HS-5 (cell line): ENCODE data around the gene KRTDAP.
A peak's percentile ranks its signal among the peaks of the same experiment; 100 is the strongest.

Source experiments
- DNase-seq: peaks from one replicate; pipeline ENCODE4 v3.0.0-alpha.2; 2012; ENCODE audit warnings: low read depth

KRTDAP gene, protein sequence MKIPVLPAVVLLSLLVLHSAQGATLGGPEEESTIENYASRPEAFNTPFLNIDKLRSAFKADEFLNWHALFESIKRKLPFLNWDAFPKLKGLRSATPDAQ

DNA sequence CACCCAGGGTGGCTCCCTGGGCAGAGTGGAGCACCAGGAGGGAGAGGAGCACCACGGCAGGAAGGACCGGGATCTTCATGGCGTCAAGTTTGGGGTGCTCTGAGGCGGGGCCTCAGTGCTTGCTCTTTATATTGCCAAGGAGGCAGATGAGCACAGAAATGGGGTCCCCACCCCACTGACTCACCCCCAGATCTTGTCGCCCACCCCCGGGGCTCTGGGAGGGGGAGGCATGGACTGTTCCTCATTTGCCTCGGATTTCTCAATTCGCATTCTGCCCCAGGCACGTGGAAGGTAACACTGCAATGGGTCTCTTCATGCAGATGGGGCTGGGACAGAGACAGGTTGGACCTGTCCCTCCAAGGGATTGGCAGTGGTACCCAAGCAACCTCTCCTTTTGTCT lies at the start of gene KRTDAP:
TSS of gene KRTDAP (minus strand) at position 101 of the 400 bp plus-strand sequence. CDS start at position 79, 22 bp downstream.
- no peak for DNase-seq

- DNase-seq = no peak
These were observed 49.6 kb upstream of the KRTDAP start for GRCh38 chr19:35539850-35540249.

DNA sequence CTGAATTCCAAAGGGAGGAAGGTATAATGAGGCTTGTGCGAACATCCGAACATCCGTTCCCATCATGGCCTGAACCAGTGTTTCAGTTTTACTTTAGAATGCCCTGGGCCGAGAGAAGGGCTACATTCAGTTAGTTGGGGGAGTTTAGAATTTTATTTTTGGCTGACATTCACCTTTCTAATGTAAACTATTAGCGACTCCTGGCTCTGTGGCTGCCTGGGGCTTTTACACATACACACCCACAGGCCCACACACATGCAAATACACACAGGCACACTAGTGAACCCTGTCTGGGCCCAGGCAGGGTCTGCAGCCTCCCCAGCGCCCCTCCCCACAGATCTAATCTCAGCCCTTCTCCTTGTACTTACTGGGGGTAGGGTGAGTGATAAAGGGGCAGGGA lies 49.0 kb upstream of the KRTDAP start:
- no peak for DNase-seq

- no peak for DNase-seq
These were observed 44.7 kb upstream of the KRTDAP start for GRCh38 chr19:35534803-35535480.

- no peak for DNase-seq
These were observed 43.6 kb upstream of the KRTDAP start for GRCh38 chr19:35533822-35534392.

- DNase-seq = no peak
These were observed 43.0 kb upstream of the KRTDAP start, which contains the start of gene GAPDHS for GRCh38 chr19:35533201-35533821. Gene GAPDHS, plus strand, starts transcription at chr19:35533456. Its CDS starts 72 bp downstream, at chr19:35533528.

DNA sequence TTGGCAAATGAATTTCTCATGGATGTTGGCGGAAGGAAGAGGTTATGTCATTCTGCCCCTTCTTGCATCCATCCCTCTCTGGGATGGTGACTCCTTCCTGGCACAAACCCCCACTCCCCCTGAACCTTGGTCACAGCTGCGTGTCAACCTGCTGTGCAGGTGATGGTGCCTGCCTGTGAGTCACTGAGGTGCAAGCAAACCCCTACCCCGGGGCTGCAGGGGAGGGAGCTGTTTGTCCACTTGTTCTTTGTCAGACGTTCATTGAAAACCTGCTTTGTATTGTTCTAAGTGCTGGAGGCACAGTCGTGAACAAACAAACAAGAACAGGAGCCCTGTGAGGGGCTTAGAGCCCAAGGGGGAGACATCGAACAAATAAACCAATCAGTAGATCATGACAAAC lies 41.0 kb upstream of the KRTDAP start:
- no peak for DNase-seq

DNA sequence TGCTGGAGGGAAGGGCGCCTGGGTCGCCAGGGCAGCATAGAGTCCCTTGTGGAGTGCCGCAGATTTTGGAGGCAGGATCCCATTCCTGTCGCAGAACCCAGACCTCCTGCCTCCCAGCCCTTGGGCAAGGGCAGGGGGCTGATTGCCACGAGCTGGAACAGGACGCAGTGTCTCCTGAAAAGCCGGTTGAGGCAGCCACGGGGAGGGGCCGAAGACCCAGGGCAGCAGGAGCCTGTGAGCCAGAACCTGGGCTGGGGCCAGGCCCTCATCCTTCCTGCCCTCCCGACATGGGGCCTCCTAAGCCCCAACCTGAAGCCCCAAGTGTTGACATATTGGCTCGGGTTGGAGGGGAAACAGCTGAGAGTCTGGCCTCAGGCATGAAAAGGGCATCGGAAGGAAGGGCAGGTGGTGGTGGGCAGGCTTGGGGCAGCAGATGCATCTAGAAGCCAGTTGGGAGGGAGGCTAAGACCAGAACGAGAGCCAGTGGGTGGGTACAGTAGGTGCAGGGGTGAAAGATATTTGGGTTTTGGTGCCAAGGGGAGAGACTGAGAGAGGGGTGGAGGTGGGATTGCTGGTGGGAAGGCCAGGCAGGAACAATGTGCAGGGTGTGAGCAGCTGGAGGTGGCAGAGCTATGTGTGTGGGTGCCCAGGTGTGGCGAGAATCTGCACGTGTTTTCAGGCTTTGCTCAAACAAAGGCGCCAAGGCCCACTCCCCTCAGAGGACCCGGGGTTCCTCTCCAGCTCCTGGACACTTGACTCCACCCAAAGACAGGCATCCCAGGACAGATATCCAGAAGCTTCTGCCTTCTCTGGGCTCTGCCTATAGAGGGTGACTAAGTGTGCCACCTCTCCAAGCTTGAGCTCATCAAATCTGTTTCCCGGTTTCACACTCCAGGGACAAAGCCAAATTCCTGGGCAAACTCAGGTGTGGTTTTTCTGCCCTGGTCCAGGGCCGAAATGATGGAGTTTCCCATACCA lies 39.3 kb upstream of the KRTDAP start:
- no peak for DNase-seq

DNA sequence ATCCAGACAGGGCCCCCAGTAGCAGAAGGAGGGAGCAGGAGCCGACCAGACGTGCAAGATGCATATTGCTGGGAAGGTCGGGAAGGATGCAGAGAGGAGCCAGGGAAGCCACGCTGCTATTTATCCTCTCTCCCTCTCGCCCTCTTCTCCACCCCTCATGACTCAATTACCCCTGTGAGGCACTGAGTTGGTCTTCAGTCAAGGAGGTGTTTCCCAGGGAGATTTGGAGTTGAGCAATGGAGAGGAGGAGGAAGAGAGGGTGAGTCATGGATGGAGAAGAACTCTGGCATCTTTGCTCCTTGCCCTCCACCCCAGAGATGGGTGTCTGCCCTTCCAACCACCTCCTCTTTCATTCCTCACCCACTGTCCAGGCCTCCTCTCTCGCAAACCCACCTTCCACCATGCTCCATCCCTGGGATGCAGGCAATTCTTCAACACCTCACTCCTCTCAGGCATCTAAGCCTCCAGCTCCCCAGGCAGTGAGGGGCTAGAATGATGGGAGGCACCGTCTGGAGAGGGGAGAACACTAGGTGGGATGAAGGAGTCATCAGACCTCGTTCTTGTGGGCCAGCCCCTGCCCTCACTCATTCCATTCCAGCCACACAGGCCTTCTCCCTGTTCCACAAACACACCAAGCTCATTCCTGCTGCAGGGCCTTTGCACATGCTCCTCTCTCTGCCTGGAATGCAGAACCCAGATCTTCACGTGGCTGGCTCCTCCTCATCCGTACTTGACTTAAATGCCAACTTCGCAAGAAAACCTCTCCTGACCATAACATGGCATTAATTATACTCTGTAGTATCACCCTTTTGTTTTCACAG lies 38.2 kb upstream of the KRTDAP start, which contains the start of gene SBSN:
TSS of gene SBSN (minus strand) at position 94 of the 821 bp plus-strand sequence. CDS start at position 64, 30 bp downstream.
- DNase-seq = peak; percentile 53

GRCh38 chr19:35525873-35526272 lies 35.6 kb upstream of the KRTDAP start:
- DNase-seq = no peak

DNA sequence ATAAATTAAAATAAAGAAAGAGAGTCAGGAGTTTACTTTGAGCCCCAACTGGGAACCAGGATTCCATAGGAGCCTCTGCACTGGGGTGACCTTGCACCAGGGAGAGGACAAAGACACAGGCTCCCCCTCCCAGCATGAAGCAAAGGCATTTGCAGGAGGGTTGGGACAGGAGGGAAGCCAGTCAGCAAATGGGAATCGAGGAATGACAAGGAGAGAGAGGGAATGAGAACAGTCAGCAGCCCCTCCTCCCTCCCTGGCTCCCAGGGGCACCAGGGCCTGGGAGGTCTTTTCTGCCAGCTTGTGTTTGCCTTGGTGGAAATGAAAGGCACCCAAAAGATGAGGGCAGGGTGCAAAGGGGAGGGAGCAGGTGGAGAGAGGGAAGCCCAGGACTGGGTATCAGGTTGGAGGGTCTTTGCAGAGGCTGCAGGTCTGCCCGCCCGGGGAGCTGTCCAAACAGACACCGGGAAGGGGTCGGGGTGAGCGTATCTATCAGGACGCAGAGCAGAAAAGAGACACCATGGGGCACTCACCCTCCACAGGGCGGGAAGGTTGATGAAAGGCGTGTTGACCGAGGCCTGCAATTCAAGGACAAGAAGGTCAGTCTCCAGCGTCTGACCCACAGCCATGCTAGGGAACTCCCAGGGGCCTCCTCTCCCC lies 34.0 kb upstream of the KRTDAP start:
- no peak for DNase-seq

- DNase-seq = no peak
These were observed 32.6 kb upstream of the KRTDAP start for GRCh38 chr19:35522745-35523327.

DNA sequence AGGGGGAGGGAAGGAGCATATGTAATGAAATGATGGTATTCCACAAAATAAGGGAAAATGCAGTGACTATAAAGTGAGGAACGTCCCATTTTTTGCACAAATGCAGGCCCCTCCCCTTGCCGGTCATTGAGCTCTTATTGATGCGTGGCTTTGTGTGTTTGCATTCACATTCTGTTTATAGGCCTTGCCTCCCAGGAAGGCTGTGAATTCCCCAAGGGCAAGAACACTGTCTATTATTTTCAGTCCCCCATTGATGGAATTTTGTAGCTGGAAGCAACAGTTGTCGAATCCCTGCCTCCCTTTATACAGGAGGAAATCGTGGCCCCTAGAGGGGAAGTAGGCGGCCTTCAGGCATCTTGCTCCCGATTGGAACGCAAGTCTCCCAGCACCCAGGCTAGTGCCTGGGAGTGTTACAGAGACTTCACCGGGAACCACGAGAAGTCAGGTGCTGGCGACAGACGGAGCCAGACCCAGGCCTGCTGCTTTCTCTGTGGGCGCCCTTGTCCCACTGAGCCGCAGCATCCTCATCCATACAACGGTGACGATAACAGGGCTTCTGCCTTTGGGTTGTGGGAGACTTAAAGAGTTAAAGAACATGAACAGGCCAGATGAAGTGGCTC lies 31.0 kb upstream of the KRTDAP start:
- DNase-seq = no peak

DNA sequence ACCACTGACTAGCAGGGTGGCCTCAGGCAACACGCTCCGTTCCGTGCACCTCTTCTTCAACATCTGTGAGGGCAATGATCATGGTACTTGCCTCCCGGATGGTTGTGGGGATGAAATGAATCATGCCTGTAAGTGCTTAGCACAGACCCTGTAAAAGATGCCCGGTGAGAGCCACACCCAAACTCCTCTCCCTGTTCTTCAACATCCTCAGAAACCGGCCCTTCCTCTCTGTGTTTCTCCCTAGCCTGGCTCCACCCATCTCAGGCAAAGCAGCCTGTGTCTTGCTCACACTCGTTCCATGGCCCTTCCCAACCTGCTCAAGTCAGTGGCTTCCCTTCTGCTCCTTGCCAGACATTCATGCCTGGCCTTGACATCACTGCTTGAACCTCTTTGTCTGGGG lies 29.0 kb upstream of the KRTDAP start:
- DNase-seq = no peak

- peak; percentile 95 for DNase-seq
These were observed 28.0 kb upstream of the KRTDAP start for GRCh38 chr19:35518313-35518712.

DNA sequence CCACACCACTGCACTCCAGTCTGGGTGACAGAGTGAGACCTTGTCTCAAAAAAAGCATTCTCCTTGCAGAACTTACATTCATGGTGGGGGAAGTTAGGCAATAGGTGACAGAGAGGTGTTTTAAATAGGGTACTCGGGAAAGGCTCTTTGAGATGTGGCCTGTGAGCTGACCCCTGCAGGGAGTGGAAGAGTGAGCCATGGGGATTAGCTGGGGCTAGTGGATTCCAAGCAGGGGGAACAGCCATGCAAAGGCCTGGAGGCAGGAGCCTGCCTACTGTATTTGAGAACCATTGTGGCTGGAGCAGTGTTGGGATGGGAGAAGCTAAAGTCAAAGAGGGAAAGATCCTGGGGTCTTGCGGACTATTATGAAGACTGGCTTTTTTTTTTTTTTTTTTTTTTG lies 27.1 kb upstream of the KRTDAP start:
- DNase-seq = no peak

DNA sequence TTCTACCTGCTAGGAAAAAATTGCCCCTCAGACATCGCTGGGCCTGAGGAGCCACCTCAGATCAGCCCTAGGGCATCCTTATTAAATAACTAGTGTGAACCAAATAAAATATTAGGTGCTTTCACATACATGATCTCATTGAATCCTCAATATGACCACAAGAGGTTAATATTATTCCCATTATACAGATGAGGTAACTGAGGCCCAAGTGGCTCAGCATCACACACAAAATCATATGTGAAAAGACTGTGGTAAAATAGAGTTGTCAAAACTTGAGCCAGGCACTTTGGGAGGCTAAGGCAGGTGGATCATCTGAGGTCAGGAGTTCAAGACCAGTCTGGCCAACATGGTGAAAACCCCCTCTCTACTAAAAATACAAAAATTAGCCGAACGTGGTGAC lies 26.0 kb upstream of the KRTDAP start:
- no peak for DNase-seq

- no peak for DNase-seq
These were observed 24.1 kb upstream of the KRTDAP start for GRCh38 chr19:35514282-35514809.

DNA sequence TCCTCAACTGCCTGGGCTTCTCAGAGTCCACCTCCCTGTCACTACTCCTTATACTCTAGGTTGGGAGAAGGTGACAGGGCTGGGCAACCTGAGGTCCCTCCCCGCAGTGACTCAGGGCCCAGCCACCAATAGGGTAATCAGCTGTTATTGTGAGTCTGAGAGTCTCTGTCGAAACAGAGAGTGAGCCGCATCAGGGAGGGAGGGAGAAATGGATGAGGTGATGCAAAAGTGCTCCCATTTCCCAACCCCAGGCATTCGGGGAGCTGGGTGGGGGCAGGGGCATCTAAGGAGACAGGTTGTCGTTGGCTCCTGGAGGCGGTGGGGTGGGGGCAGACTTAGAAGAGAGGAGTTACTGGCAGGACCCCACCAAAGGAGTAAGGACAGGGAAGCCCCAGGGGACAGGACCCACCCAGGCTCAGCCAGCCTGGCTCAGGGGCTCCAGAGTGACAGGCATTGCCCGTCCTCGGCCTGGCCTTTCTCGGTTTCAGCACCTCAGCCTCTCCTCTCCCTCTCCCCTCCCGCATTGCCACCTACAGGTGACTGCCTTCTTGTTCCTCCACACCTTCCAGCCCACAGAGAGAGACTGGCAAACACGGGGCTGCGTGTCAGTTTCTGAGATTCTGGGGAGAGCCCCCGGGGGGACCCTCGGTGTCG lies 23.5 kb upstream of the KRTDAP start, which contains the start of gene DMKN:
TSS of gene DMKN (minus strand) at position 22 of the 654 bp plus-strand sequence. CDS start 174 bp downstream, outside the sequence.
- peak; percentile 35 for DNase-seq
